ENCODE results near the gene KCNA1.

The KCNA1 gene

GRCh38 chr12:4865246-4865645 lies 44.5 kb upstream of the KCNA1 start:
- Histone ChIP-seq H3K4me3 (ENCODE audit: low read length in 2 of 2) (no peak overlapping the region), H3K27ac (replicated peaks; ENCODE audit: low read length) (no peak overlapping the region), H4K8ac (ENCODE audit: low read depth, low read length) (no peak overlapping the region), H3K79me1 (ENCODE audit: low read depth, low read length) (no peaks in the 10 kb centered on the region), H3K9ac (ENCODE audit: low read depth, low read length, poor library complexity) (no peak overlapping the region), H3K18ac (ENCODE audit: low read length) (peak overlapping the region; percentile 11), H3K23ac (ENCODE audit: low read depth, low read length, poor library complexity) (no peak overlapping the region), H3K4me2 (ENCODE audit: insufficient read depth, low read length, poor library complexity, severe bottlenecking) (no peak overlapping the region), H3K27me3 (ENCODE audit: control insufficient read depth in 3 of 3, insufficient read depth in 3 of 3, low read depth in 1 of 3, low read length in 3 of 3) (peaks cover 0 to 57% (median 3%) of the 10 kb centered on the region in 3 experiments), H3K36me3 (replicated peaks in 1 of 2; ENCODE audit: control insufficient read depth in 2 of 2, insufficient read depth in 2 of 2, low read length in 2 of 2) (no peaks in the 10 kb centered on the region), H2BK15ac (ENCODE audit: low read length) (no peak overlapping the region), H2AK5ac (ENCODE audit: low read depth, low read length) (no peak overlapping the region), H4K91ac (ENCODE audit: low read depth, low read length, poor library complexity) (no peak overlapping the region), H2BK12ac (ENCODE audit: low read length) (no peak overlapping the region), H2BK120ac (ENCODE audit: low read depth, low read length) (no peak overlapping the region), H2BK5ac (ENCODE audit: low read length) (no peak overlapping the region), H3K9me3 (replicated peaks in 1 of 2; ENCODE audit: control insufficient read depth in 2 of 2, insufficient read depth in 1 of 2, low read depth in 1 of 2, low read length in 2 of 2) (no peaks in the 10 kb centered on the region), H3K4ac (ENCODE audit: low read length) (no peak overlapping the region), H3K4me1 (ENCODE audit: control insufficient read depth in 2 of 2, insufficient read depth in 1 of 2, low read depth in 1 of 2, low read length in 2 of 2) (peaks cover 0 to 4% of the 10 kb centered on the region in 2 donors), H3K14ac (ENCODE audit: low read length) (no peak overlapping the region), H2AFZ (ENCODE audit: low read length) (no peak overlapping the region)
- no peak for DNase-seq (ENCODE audit: low spot score)
- WGBS, 2 donors (ENCODE audit: extremely low coverage in 2 of 2, insufficient read length in 2 of 2, insufficient replicate concordance in 1 of 2) = no CpG with 5 or more reads among the region's 5 CpGs

DNA sequence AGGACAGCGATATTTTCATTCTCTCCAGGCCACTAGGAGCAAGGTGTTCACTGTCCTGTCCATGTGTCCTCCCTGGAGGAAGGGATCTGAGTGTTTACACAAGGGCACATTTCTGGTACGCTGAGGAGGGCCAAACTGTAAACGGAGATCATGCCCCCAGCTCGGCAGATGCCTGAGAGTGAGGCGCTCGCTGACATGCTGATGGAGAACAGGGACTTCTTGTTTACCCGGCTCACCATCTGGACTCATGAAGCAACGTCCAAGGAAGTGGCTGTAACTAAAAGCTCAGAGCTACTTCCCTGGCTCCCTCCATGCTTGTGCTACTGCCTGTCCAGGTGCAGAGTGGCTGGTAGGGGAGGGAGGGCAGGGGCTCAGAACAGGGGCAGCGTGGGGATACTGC lies 43.4 kb upstream of the KCNA1 start:
- Histone ChIP-seq H3K4me1 (ENCODE audit: control insufficient read depth in 2 of 2, insufficient read depth in 1 of 2, low read depth in 1 of 2, low read length in 2 of 2) (no peaks in the 10 kb centered on the region), H3K27ac (replicated peaks; ENCODE audit: low read length) (no peak overlapping the region), H3K23ac (ENCODE audit: low read depth, low read length, poor library complexity) (no peak overlapping the region), H2BK12ac (ENCODE audit: low read length) (no peak overlapping the region), H3K79me1 (ENCODE audit: low read depth, low read length) (no peaks in the 10 kb centered on the region), H3K4ac (ENCODE audit: low read length) (no peak overlapping the region), H2BK5ac (ENCODE audit: low read length) (no peak overlapping the region), H3K4me2 (ENCODE audit: insufficient read depth, low read length, poor library complexity, severe bottlenecking) (no peak overlapping the region), H3K9ac (ENCODE audit: low read depth, low read length, poor library complexity) (no peak overlapping the region), H2AFZ (ENCODE audit: low read length) (no peak overlapping the region), H3K9me3 (replicated peaks in 1 of 2; ENCODE audit: control insufficient read depth in 2 of 2, insufficient read depth in 1 of 2, low read depth in 1 of 2, low read length in 2 of 2) (no peaks in the 10 kb centered on the region), H4K91ac (ENCODE audit: low read depth, low read length, poor library complexity) (no peak overlapping the region), H3K27me3 (ENCODE audit: control insufficient read depth in 3 of 3, insufficient read depth in 3 of 3, low read depth in 1 of 3, low read length in 3 of 3) (peaks cover 0 to 52% (median 5%) of the 10 kb centered on the region in 3 experiments), H4K8ac (ENCODE audit: low read depth, low read length) (no peak overlapping the region), H3K14ac (ENCODE audit: low read length) (no peak overlapping the region), H3K4me3 (ENCODE audit: low read length in 2 of 2) (no peak overlapping the region), H3K18ac (ENCODE audit: low read length) (no peak overlapping the region), H2BK15ac (ENCODE audit: low read length) (no peak overlapping the region), H2AK5ac (ENCODE audit: low read depth, low read length) (no peak overlapping the region), H3K36me3 (replicated peaks in 1 of 2; ENCODE audit: control insufficient read depth in 2 of 2, insufficient read depth in 2 of 2, low read length in 2 of 2) (no peaks in the 10 kb centered on the region), H2BK120ac (ENCODE audit: low read depth, low read length) (no peak overlapping the region)
- no peak for DNase-seq (ENCODE audit: low spot score)
- no CpG with 5 or more reads among the region's 9 CpGs for WGBS, 2 donors (ENCODE audit: extremely low coverage in 2 of 2, insufficient read length in 2 of 2, insufficient replicate concordance in 1 of 2)

DNA sequence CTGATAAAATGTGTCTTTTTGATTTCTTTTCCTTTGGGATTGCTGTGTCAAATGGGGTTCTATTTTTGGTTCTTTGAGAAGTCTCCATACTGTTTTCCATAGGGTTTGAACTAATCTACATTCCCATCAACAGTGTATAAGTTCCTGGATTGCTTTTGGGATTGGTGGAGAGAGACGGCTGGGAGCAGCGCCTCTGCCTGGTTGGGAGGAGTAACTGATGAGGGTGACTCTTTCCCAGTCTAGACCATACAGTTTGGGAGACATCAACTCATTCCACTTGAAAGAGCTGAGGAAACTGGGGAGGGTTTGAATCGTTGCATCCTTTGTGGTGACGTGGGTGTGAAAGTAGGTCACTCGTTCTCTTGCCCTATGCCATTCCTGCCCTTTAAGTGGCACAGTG lies 42.3 kb upstream of the KCNA1 start:
- Histone ChIP-seq H3K4me1 (ENCODE audit: control insufficient read depth in 2 of 2, insufficient read depth in 1 of 2, low read depth in 1 of 2, low read length in 2 of 2) (no peaks in the 10 kb centered on the region), H4K91ac (ENCODE audit: low read depth, low read length, poor library complexity) (no peak overlapping the region), H3K14ac (ENCODE audit: low read length) (no peak overlapping the region), H2AFZ (ENCODE audit: low read length) (no peak overlapping the region), H3K23ac (ENCODE audit: low read depth, low read length, poor library complexity) (no peak overlapping the region), H3K9ac (ENCODE audit: low read depth, low read length, poor library complexity) (no peak overlapping the region), H3K36me3 (replicated peaks in 1 of 2; ENCODE audit: control insufficient read depth in 2 of 2, insufficient read depth in 2 of 2, low read length in 2 of 2) (no peaks in the 10 kb centered on the region), H3K9me3 (replicated peaks in 1 of 2; ENCODE audit: control insufficient read depth in 2 of 2, insufficient read depth in 1 of 2, low read depth in 1 of 2, low read length in 2 of 2) (no peaks in the 10 kb centered on the region), H2BK5ac (ENCODE audit: low read length) (no peak overlapping the region), H3K79me1 (ENCODE audit: low read depth, low read length) (no peaks in the 10 kb centered on the region), H3K18ac (ENCODE audit: low read length) (no peak overlapping the region), H3K4me3 (ENCODE audit: low read length in 2 of 2) (no peak overlapping the region), H4K8ac (ENCODE audit: low read depth, low read length) (no peak overlapping the region), H3K4ac (ENCODE audit: low read length) (no peak overlapping the region), H3K4me2 (ENCODE audit: insufficient read depth, low read length, poor library complexity, severe bottlenecking) (no peak overlapping the region), H3K27me3 (ENCODE audit: control insufficient read depth in 3 of 3, insufficient read depth in 3 of 3, low read depth in 1 of 3, low read length in 3 of 3) (peaks cover 0 to 45% (median 5%) of the 10 kb centered on the region in 3 experiments), H2BK12ac (ENCODE audit: low read length) (no peak overlapping the region), H2AK5ac (ENCODE audit: low read depth, low read length) (no peak overlapping the region), H2BK120ac (ENCODE audit: low read depth, low read length) (no peak overlapping the region), H3K27ac (replicated peaks; ENCODE audit: low read length) (no peak overlapping the region), H2BK15ac (ENCODE audit: low read length) (no peak overlapping the region)
- no CpG with 5 or more reads among the region's 5 CpGs for WGBS, 2 donors (ENCODE audit: extremely low coverage in 2 of 2, insufficient read length in 2 of 2, insufficient replicate concordance in 1 of 2)
- DNase-seq (ENCODE audit: low spot score) = no peak

- H3K9ac ChIP-seq (ENCODE audit: low read depth, low read length, poor library complexity) = no peak overlapping the region
- no peaks in the 10 kb centered on the region for H3K4me1 ChIP-seq (ENCODE audit: control insufficient read depth in 2 of 2, insufficient read depth in 1 of 2, low read depth in 1 of 2, low read length in 2 of 2)
- no CpG with 5 or more reads among the region's 3 CpGs for WGBS, 2 donors (ENCODE audit: extremely low coverage in 2 of 2, insufficient read length in 2 of 2, insufficient replicate concordance in 1 of 2)
- no peaks in the 10 kb centered on the region for H3K9me3 ChIP-seq (replicated peaks in 1 of 2; ENCODE audit: control insufficient read depth in 2 of 2, insufficient read depth in 1 of 2, low read depth in 1 of 2, low read length in 2 of 2)
- H3K4me2 ChIP-seq (ENCODE audit: insufficient read depth, low read length, poor library complexity, severe bottlenecking) = no peak overlapping the region
- H3K4ac ChIP-seq (ENCODE audit: low read length) = no peak overlapping the region
- H3K79me1 ChIP-seq (ENCODE audit: low read depth, low read length) = no peaks in the 10 kb centered on the region
- H2BK5ac ChIP-seq (ENCODE audit: low read length) = no peak overlapping the region
- peak overlapping the region in 1 of 2 donors; percentile 49 for H3K4me3 ChIP-seq (ENCODE audit: low read length in 2 of 2)
- no peak overlapping the region for H3K14ac ChIP-seq (ENCODE audit: low read length)
- no peak overlapping the region for H2AK5ac ChIP-seq (ENCODE audit: low read depth, low read length)
- DNase-seq (ENCODE audit: low spot score) = no peak
- peak overlapping the region; percentile 52 for H3K18ac ChIP-seq (ENCODE audit: low read length)
- H3K36me3 ChIP-seq (replicated peaks in 1 of 2; ENCODE audit: control insufficient read depth in 2 of 2, insufficient read depth in 2 of 2, low read length in 2 of 2) = no peaks in the 10 kb centered on the region
- H4K8ac ChIP-seq (ENCODE audit: low read depth, low read length) = no peak overlapping the region
- peaks cover 0 to 22% (median 1%) of the 10 kb centered on the region in 3 experiments for H3K27me3 ChIP-seq (ENCODE audit: control insufficient read depth in 3 of 3, insufficient read depth in 3 of 3, low read depth in 1 of 3, low read length in 3 of 3)
- no peak overlapping the region for H3K27ac ChIP-seq (replicated peaks; ENCODE audit: low read length)
- no peak overlapping the region for H2AFZ ChIP-seq (ENCODE audit: low read length)
- no peak overlapping the region for H2BK15ac ChIP-seq (ENCODE audit: low read length)
- no peak overlapping the region for H2BK120ac ChIP-seq (ENCODE audit: low read depth, low read length)
- no peak overlapping the region for H3K23ac ChIP-seq (ENCODE audit: low read depth, low read length, poor library complexity)
- no peak overlapping the region for H4K91ac ChIP-seq (ENCODE audit: low read depth, low read length, poor library complexity)
- H2BK12ac ChIP-seq (ENCODE audit: low read length) = no peak overlapping the region
Observed at GRCh38 chr12:4870423-4870822, 39.3 kb upstream of the KCNA1 start.
